ENCODE results near the gene FAM53A. TPM values are rescaled to one million over a fixed set of nuclear protein-coding genes. Genes with fewer than 3 reads are reported as not detected.

The FAM53A gene
- total RNA-seq, 1 donor from 2014 or later = 1.7 TPM

DNA sequence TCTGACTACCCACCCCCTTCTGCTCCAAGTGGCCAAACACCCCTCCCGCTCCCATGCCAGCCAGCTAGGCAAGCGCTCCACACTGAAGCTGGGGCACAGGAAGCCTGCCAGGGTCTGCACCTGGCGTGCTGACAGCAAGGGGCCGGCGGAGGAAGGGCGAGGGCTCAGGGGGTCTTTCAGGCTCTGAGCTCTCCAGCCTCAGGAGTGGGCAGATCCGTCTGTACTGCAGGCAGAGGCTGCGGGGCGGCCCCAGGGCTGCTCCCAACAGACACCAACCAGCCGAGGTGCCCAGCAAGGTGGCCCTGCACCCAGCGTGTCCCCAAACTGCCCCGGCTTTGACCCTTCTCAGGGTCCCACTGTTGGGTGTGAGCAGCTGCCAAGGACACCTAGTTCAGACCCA, 14.8 kb downstream of the FAM53A start:
- Histone ChIP-seq H3K36me3 (no peaks in the 10 kb centered on the region), H3K4me1 (no peaks in the 10 kb centered on the region), H3K27me3 (ENCODE audit: low read depth) (no peaks in the 10 kb centered on the region), H3K9me3 (no peaks in the 10 kb centered on the region), H3K27ac (no peak overlapping the region), H3K4me3 (no peak overlapping the region)
- intact Hi-C loops (cut with DNase I) = no loop called here
- TF ChIP-seq, protein P1, sequence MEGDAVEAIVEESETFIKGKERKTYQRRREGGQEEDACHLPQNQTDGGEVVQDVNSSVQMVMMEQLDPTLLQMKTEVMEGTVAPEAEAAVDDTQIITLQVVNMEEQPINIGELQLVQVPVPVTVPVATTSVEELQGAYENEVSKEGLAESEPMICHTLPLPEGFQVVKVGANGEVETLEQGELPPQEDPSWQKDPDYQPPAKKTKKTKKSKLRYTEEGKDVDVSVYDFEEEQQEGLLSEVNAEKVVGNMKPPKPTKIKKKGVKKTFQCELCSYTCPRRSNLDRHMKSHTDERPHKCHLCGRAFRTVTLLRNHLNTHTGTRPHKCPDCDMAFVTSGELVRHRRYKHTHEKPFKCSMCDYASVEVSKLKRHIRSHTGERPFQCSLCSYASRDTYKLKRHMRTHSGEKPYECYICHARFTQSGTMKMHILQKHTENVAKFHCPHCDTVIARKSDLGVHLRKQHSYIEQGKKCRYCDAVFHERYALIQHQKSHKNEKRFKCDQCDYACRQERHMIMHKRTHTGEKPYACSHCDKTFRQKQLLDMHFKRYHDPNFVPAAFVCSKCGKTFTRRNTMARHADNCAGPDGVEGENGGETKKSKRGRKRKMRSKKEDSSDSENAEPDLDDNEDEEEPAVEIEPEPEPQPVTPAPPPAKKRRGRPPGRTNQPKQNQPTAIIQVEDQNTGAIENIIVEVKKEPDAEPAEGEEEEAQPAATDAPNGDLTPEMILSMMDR (IDR thresholded peaks at IDR 0.05) = no peak
- DNase-seq = no peak
- no peak for ATAC-seq

DNA sequence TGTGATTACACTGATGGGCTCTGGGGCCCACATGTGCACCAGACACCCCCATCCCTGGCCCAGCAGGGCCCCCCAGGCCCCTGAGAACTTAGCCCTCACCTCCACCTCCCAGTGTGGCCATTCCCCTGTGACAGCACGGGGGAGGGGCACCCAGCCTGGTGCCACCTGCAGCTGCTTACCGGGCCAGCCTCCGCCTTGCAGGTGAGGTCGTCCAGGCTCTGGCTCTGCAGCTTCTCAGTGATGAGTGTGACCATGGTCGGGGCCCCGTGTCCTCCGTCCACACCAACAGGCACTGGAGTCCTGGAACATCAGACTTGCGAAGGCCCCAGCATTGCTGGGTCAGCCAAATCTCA, 15.6 kb downstream of the FAM53A start:
- Histone ChIP-seq H3K9me3 (no peaks in the 10 kb centered on the region), H3K4me1 (no peaks in the 10 kb centered on the region), H3K27ac (no peak overlapping the region), H3K27me3 (ENCODE audit: low read depth) (no peaks in the 10 kb centered on the region), H3K36me3 (no peaks in the 10 kb centered on the region), H3K4me3 (no peak overlapping the region)
- DNase-seq = no peak
- TF ChIP-seq, protein P1 (IDR thresholded peaks at IDR 0.05) = no peak
- intact Hi-C loops (cut with DNase I) = no loop called here
- no peak for ATAC-seq

DNA sequence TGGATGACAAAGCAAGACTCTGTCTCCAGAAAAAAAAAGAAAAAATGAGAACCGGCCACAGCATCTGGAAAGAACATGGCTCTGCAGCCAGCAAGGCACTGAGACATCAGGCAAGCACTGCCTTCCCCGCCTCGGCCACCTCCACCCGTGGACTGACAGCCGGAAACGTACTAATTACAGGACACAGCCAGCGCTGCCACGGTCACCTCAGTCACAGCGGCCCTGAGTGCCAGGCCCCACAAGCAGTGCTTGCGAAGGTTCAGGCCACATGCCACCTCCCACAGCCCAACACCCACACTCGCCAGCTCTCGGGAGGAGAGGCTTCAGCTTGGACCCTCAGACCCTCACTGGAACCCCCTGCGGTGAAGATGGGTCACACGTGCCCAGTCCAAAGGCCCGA, 16.8 kb downstream of the FAM53A start:
- TF ChIP-seq, protein P1 (IDR thresholded peaks at IDR 0.05) = no peak
- intact Hi-C loops (cut with DNase I) = no loop called here
- no peaks in the 10 kb centered on the region for H3K4me1 ChIP-seq
- H3K36me3 ChIP-seq = no peaks in the 10 kb centered on the region
- H3K27ac ChIP-seq = no peak overlapping the region
- H3K4me3 ChIP-seq = no peak overlapping the region
- DNase-seq (no peak), ATAC-seq (no peak)
- no peaks in the 10 kb centered on the region for H3K27me3 ChIP-seq (ENCODE audit: low read depth)
- H3K9me3 ChIP-seq = no peaks in the 10 kb centered on the region

DNA sequence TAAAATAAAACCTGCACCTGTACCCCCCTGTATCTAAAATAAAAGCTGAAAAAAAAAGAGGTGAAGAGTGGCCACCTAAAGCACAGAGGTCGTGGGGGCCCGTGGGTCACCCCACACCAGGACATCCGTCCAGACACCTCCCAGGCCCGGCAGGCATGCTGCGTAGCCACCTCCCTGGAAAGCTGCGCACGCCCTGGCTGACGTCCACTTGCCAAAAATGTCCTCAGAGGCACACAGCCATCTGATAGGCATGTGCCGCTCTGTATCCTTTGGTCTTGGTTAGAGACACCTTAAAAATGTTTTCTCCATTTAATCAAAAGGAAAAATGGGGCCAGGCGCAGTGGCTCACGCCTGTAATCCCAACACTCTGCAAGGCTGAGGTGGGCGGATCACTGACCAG, 17.7 kb downstream of the FAM53A start:
- DNase-seq (no peak), ATAC-seq (no peak)
- H3K4me1 ChIP-seq = no peaks in the 10 kb centered on the region
- no peak overlapping the region for H3K27ac ChIP-seq
- H3K9me3 ChIP-seq = no peaks in the 10 kb centered on the region
- no peak overlapping the region for H3K4me3 ChIP-seq
- H3K36me3 ChIP-seq = no peaks in the 10 kb centered on the region
- no peaks in the 10 kb centered on the region for H3K27me3 ChIP-seq (ENCODE audit: low read depth)
- intact Hi-C loops (cut with DNase I) = no loop called here
- TF ChIP-seq, protein P1 (IDR thresholded peaks at IDR 0.05) = no peak

DNA sequence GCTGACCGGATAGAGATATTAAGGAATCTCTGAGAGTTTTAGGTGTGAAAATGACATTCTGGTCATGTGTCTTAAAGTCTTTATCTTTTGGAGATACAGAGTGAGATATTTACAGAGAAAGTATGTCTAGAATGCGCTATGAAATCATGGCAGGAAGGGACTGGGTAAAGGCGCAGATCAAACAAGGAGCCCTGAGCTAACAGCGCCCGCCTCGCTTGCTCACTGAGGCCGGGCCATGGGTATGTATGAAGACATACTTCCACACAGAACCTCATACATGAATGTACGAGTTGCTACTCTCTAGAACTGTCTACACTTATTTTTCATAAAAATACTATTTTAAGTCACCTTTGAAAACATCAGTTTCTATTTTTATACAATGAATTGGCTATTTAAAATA, 20.0 kb downstream of the FAM53A start:
- Histone ChIP-seq H3K27me3 (ENCODE audit: low read depth) (no peaks in the 10 kb centered on the region), H3K9me3 (no peaks in the 10 kb centered on the region), H3K4me3 (no peak overlapping the region), H3K4me1 (no peaks in the 10 kb centered on the region), H3K27ac (no peak overlapping the region), H3K36me3 (no peaks in the 10 kb centered on the region)
- DNase-seq = no peak
- intact Hi-C loops (cut with DNase I) = no loop called here
- TF ChIP-seq, protein P1 (IDR thresholded peaks at IDR 0.05) = no peak
- no peak for ATAC-seq

DNA sequence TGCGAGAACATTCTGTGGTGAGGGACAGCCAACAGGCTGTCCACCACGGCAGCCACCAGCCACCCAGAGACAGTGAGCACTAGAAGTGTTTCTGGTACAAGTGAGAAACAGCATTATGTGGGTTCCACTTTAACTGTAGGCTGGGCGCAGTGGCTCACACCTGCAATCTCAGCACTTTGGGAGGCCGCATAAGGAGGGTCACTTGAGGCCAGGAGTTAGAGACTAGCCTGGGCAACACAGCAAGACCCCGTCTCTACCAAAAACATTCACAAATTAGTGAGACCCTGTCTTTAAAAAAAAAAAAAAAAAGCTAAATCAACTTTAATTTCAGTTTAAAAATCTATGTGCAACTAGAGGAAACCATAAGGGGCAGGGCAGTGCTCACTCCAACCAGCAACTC, 20.6 kb downstream of the FAM53A start:
- no peak overlapping the region for H3K27ac ChIP-seq
- H3K4me1 ChIP-seq = no peaks in the 10 kb centered on the region
- ATAC-seq (no peak), DNase-seq (no peak)
- intact Hi-C loops (cut with DNase I) = no loop called here
- no peaks in the 10 kb centered on the region for H3K9me3 ChIP-seq
- no peaks in the 10 kb centered on the region for H3K36me3 ChIP-seq
- TF ChIP-seq, protein P1 (IDR thresholded peaks at IDR 0.05) = no peak
- no peak overlapping the region for H3K4me3 ChIP-seq
- H3K27me3 ChIP-seq (ENCODE audit: low read depth) = no peaks in the 10 kb centered on the region

Data from lower lobe of right lung (tissue), 2 donors.